IPS-15b (cell line): ENCODE results near the gene NAA10.

Experiments
- H3K27me3 ChIP-seq: one replicate; pipeline ENCODE4 v1.6.1; 2013; ENCODE audit warnings: low read length; ENCODE audit not compliant: control insufficient read depth, insufficient read depth
- H3K36me3 ChIP-seq: one replicate; pipeline ENCODE4 v1.6.1; 2013; ENCODE audit warnings: low read length; ENCODE audit not compliant: control insufficient read depth, insufficient read depth
- H3K4me1 ChIP-seq: one replicate; pipeline ENCODE4 v1.6.1; 2013; ENCODE audit warnings: mild to moderate bottlenecking, low read length; ENCODE audit not compliant: control insufficient read depth, insufficient read depth
- H3K4me3 ChIP-seq: one replicate; pipeline ENCODE4 v1.5.1; 2013; ENCODE audit warnings: low read depth, low read length
- H3K9ac ChIP-seq: one replicate; pipeline ENCODE4 v1.6.1; 2013; ENCODE audit warnings: low read depth, mild to moderate bottlenecking, low read length
- H3K9me3 ChIP-seq: one replicate; pipeline ENCODE4 v1.6.1; 2013; ENCODE audit warnings: mild to moderate bottlenecking, low read length; ENCODE audit not compliant: control insufficient read depth, insufficient read depth

Gene NAA10

GRCh38 chrX:153889123-153889522 lies 45.7 kb downstream of the NAA10 start:
- H3K27me3 ChIP-seq: peaks cover 7% of the 10 kb centered on the region
- no peak overlapping the region for H3K4me3 ChIP-seq
- H3K4me1 ChIP-seq: peaks cover 2% of the 10 kb centered on the region
- H3K9ac ChIP-seq: no peak overlapping the region
- no peaks in the 10 kb centered on the region for H3K9me3 ChIP-seq
- H3K36me3 ChIP-seq: no peaks in the 10 kb centered on the region

DNA sequence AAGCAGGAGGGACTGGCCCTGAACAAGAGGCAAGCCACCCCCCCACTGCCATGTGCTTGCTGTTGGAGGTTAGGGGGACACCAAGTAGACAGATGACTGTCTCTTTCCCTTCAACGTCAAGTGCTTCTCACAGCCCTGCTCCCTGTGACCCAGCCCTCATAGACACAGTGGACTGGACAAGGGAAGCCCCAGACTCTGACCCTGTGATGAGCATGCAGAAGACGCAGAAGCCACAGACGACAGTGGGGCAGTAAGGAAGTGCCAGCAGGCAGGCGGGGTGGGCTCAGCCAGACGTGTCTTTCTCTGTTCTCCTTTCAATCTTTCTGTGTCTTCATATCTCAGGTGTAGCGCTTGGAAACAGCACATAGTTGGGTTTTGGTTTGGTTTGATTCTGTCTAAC lies 46.5 kb downstream of the NAA10 start:
- H3K36me3 ChIP-seq: no peaks in the 10 kb centered on the region
- peaks cover 7% of the 10 kb centered on the region for H3K27me3 ChIP-seq
- H3K9ac ChIP-seq: no peak overlapping the region
- peaks cover 2% of the 10 kb centered on the region for H3K4me1 ChIP-seq
- no peaks in the 10 kb centered on the region for H3K9me3 ChIP-seq
- H3K4me3 ChIP-seq: no peak overlapping the region

DNA sequence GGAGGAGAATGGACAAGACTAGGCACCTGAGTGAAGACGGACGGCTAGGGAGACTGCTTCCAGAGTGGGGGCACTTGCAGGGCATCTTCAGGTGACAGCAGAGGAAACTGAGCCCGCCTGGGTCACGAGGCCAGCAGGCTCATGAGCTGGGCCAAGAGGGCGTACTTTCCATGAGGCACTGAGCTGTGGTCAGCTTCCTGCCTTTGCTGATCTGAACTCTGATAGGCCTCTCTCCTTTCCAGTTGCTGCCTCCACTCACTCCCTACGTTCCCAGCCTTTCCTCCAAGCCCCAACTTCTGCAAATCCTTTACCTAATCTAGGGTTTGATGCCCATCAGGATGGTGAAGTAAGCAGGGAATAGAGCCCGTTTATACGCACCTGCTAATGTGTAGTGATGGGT lies 47.5 kb downstream of the NAA10 start:
- Histone ChIP-seq H3K9ac (no peak overlapping the region), H3K36me3 (no peaks in the 10 kb centered on the region), H3K9me3 (no peaks in the 10 kb centered on the region), H3K4me3 (no peak overlapping the region), H3K4me1 (peaks cover 2% of the 10 kb centered on the region), H3K27me3 (peaks cover 7% of the 10 kb centered on the region)

DNA sequence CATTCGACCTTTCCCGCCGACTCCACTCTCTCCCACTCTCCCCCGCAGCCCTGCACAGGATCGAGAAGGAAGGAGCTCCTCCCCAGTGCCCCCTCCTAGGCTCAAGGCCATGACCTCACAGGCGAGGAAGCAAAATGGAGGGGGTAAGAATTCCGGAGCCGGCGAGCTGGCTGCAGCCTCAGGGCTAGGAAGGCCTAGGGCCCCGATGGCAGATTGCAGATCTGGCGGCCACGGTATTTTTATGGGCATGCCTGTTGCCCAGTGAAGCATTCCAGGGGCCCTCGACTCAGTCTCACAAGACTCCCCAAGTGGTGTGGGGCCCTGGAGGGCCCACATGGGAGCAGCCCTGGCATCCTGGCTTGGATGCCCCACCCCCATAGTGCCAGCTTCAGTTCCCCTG lies 47.9 kb downstream of the NAA10 start:
- Histone ChIP-seq H3K36me3 (no peaks in the 10 kb centered on the region), H3K4me3 (peak overlapping the region; percentile 39), H3K9me3 (no peaks in the 10 kb centered on the region), H3K4me1 (peaks cover 2% of the 10 kb centered on the region), H3K9ac (no peak overlapping the region), H3K27me3 (peaks cover 7% of the 10 kb centered on the region)

GRCh38 chrX:153885968-153886903 lies 48.6 kb downstream of the NAA10 start, which contains the start of gene L1CAM:
Gene L1CAM, minus strand, starts transcription at chrX:153886173. Its CDS starts 10,337 bp downstream, at chrX:153875836.
- Histone ChIP-seq H3K9ac (no peak within 1 kb of the TSS), H3K4me1 (peaks cover 2% of the 10 kb centered on the region), H3K36me3 (no peaks in the 10 kb centered on the region), H3K4me3 (peak within 1 kb of the TSS; percentile 46), H3K9me3 (no peaks in the 10 kb centered on the region), H3K27me3 (peaks cover 7% of the 10 kb centered on the region)

DNA sequence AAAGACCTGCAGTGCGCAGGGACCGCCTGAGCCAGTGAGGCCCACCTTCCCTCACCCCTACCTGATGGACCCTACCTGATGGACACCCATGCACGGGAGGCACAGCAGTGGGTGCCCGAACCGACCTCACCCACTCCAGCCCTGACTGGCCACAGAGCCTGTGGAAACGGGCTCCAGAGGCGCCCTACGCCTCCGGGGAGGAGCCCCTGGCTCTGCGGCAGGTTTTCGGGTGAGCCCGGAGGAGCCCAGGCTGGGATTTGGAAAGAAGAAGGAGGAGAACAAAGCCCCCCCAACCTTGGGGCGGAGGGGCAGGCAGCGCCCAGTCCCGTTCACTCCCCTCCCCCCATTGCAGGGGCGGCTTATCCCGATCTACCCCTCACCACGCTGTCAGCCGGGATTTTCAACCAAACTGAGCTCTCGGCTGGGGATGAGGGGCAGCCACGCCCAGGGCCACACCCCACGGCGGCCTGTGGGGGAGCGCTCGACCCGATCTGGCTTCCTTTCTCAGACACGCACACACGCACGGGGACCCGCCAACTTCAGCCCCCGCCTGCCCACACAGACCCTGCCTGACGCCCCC lies 49.5 kb downstream of the NAA10 start:
- no peak overlapping the region for H3K9ac ChIP-seq
- peak overlapping the region; percentile 46 for H3K4me3 ChIP-seq
- no peaks in the 10 kb centered on the region for H3K9me3 ChIP-seq
- H3K27me3 ChIP-seq: peaks cover 7% of the 10 kb centered on the region
- H3K36me3 ChIP-seq: no peaks in the 10 kb centered on the region
- peaks cover 2% of the 10 kb centered on the region for H3K4me1 ChIP-seq

- Histone ChIP-seq H3K36me3 (no peaks in the 10 kb centered on the region), H3K4me3 (peak overlapping the region; percentile 46), H3K9ac (no peak overlapping the region), H3K27me3 (peaks cover 7% of the 10 kb centered on the region), H3K4me1 (peaks cover 2% of the 10 kb centered on the region), H3K9me3 (no peaks in the 10 kb centered on the region)
These were observed 50.2 kb downstream of the NAA10 start for GRCh38 chrX:153884590-153884989.

DNA sequence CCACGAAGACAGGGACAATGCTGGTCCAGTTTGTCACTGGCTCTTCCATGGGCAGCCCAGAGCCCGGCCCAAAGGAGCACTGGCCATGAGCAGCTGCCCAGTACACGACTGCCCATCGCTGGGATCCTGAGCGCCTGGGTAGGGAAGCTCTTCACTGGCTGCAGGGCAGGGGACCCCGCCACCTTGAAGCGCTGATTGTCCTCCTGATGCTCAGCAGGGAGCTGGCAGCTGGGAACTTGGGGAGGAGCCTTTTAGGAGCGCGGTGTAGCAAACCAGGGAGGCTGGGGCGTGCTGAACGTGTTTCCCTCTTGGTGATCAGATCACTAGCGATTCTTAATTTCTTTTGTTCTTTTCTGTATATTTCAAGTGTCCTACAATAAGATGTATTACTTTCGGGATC lies 50.7 kb downstream of the NAA10 start:
- no peak overlapping the region for H3K9ac ChIP-seq
- peaks cover 2% of the 10 kb centered on the region for H3K4me1 ChIP-seq
- no peak overlapping the region for H3K4me3 ChIP-seq
- peaks cover 7% of the 10 kb centered on the region for H3K27me3 ChIP-seq
- H3K36me3 ChIP-seq: no peaks in the 10 kb centered on the region
- H3K9me3 ChIP-seq: no peaks in the 10 kb centered on the region

- Histone ChIP-seq H3K9ac (no peak overlapping the region), H3K27me3 (peaks cover 7% of the 10 kb centered on the region), H3K4me1 (peaks cover 6% of the 10 kb centered on the region), H3K36me3 (no peaks in the 10 kb centered on the region), H3K9me3 (no peaks in the 10 kb centered on the region), H3K4me3 (no peak overlapping the region)
These were observed 51.5 kb downstream of the NAA10 start for GRCh38 chrX:153883163-153883843.

- H3K9ac ChIP-seq: no peak overlapping the region
- H3K4me1 ChIP-seq: peaks cover 12% of the 10 kb centered on the region
- H3K4me3 ChIP-seq: no peak overlapping the region
- H3K27me3 ChIP-seq: peaks cover 2% of the 10 kb centered on the region
- H3K9me3 ChIP-seq: no peaks in the 10 kb centered on the region
- H3K36me3 ChIP-seq: no peaks in the 10 kb centered on the region
These were observed 52.3 kb downstream of the NAA10 start for GRCh38 chrX:153882557-153882956.

DNA sequence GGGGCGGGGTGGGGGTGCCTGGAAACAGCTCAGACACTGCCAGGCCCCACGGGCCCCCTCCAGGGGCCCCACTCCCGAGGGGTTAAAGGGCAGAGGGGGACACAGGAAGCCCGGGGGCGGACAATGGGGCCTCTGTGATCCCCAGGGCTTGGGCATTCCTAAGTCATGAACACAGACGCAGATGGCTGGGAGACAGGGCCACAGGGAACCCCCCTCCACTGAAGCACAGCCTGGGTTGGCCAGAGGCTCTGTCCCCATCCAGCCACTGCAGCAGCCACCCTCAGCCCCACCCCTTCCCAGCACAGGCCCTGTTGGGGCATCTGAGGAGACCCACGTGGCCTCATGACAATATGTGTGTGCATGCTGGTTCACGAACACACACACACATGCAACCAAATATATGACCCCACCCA lies 52.7 kb downstream of the NAA10 start:
- H3K4me3 ChIP-seq: no peak overlapping the region

More for the DNA sequence above, 52.7 kb downstream of the NAA10 start:
- peaks cover 12% of the 10 kb centered on the region for H3K4me1 ChIP-seq
- no peaks in the 10 kb centered on the region for H3K36me3 ChIP-seq
- H3K27me3 ChIP-seq: no peaks in the 10 kb centered on the region
- H3K9me3 ChIP-seq: no peaks in the 10 kb centered on the region
- no peak overlapping the region for H3K9ac ChIP-seq
